Measurements from ENCODE around the gene AMHR2.

DNA sequence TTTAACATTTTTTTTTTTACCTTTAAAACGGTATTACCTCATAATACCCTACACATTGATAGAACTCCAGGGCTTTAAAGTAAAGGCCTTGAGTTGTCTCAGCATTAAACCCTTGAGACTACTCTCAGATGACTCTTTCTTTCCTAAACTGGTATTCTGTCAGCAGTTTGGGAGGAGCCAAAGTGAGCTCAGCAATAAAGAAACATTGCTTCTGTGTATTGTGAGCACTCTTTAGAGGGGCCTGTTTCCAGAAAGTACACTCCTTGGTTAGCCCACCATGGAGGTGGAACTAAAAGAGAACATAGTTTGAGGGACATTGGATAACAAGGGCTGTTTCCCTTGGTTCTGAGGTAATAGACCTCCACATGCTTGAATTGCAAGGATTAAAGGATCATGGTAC lies 55.2 kb downstream of the AMHR2 start:
- TF ChIP-seq, protein P1, sequence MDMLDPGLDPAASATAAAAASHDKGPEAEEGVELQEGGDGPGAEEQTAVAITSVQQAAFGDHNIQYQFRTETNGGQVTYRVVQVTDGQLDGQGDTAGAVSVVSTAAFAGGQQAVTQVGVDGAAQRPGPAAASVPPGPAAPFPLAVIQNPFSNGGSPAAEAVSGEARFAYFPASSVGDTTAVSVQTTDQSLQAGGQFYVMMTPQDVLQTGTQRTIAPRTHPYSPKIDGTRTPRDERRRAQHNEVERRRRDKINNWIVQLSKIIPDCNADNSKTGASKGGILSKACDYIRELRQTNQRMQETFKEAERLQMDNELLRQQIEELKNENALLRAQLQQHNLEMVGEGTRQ (CRISPR knock-in tag; IDR thresholded peaks at IDR 0.05), result no peak
- TF ChIP-seq ZNF449 (CRISPR knock-in tag; IDR thresholded peaks at IDR 0.05) (no peak), NR3C1 (CRISPR knock-in tag; IDR thresholded peaks at IDR 0.05) (no peak), SMC3 (conservative IDR thresholded peaks at IDR 0.05; ENCODE audit: insufficient read depth, low read depth, low read length) (no peak), FOXJ2 (tag; IDR thresholded peaks at IDR 0.05) (no peak)

Data from K562 (cell line).